Activated T-helper 1 cell treated with anti-CD3 and anti-CD28 coated beads, Interleukin-12 subunit alpha, Interleukin-12 subunit beta, Interleukin-2, Interleukin-4 antibody, amounts not matched to agents 30 ng/mL and 10 ng/mL and 1 ng/mL, durations not matched to agents 14 hours and 24 hours and 36 hours (primary cell): Measurements from ENCODE around the gene NADSYN1. TPM values are rescaled to one million over a fixed set of nuclear protein-coding genes. Genes with fewer than 3 reads are reported as not detected.

Source experiments
- DNase-seq: peaks from one replicate; pipeline ENCODE4 v3.0.0; 2021; ENCODE audit warnings: low spot score
- H3K27ac Mint-ChIP-seq: one replicate; pipeline ENCODE4 v1.8.0; 2021; ENCODE audit warnings: mild to moderate bottlenecking, mixed read lengths
- H3K27me3 Mint-ChIP-seq: one replicate; pipeline ENCODE4 v1.8.0; 2022; ENCODE audit warnings: mild to moderate bottlenecking, moderate library complexity, mixed read lengths; ENCODE audit not compliant: insufficient read depth
- H3K36me3 Mint-ChIP-seq: one replicate; pipeline ENCODE4 v1.8.0; 2021; ENCODE audit warnings: low read depth, mixed read lengths
- H3K4me1 Mint-ChIP-seq: one replicate; pipeline ENCODE4 v1.8.0; 2021; ENCODE audit warnings: low read depth, mixed read lengths
- H3K4me3 Mint-ChIP-seq: one replicate; pipeline ENCODE4 v1.8.0; 2021; ENCODE audit warnings: mild to moderate bottlenecking, moderate library complexity, mixed read lengths
- H3K9me3 Mint-ChIP-seq: one replicate; pipeline ENCODE4 v1.8.0; 2021; ENCODE audit warnings: mixed read lengths
- intact Hi-C: fragments of 100-400 bp; cut with micrococcal nuclease; formaldehyde crosslinking; loops from one replicate; pipeline ENCODE4 v1.15.1; 2024
- total RNA-seq: library from RNA; stranded (reverse); gene quantifications from 2 replicates; pipeline ENCODE4 v1.2.3, GENCODE V29; 2022

Gene NADSYN1
- total RNA-seq, 1 donor from 2014 or later: 96.3 TPM

- Mint-ChIP-seq H3K27me3 (no peaks in the 10 kb centered on the region), H3K9me3 (no peaks in the 10 kb centered on the region), H3K4me1 (no peaks in the 10 kb centered on the region), H3K27ac (no peak overlapping the region), H3K4me3 (no peak overlapping the region), H3K36me3 (no peaks in the 10 kb centered on the region)
- DNase-seq: no peak
- intact Hi-C loops: no loop called here
Measured at GRCh38 chr11:71425409-71425808, 27.6 kb upstream of the NADSYN1 start.

- H3K4me3 Mint-ChIP-seq: no peak overlapping the region
- DNase-seq: no peak
- intact Hi-C loops: no loop called here
Measured at GRCh38 chr11:71425860-71426259, 27.1 kb upstream of the NADSYN1 start.

GRCh38 chr11:71426413-71426812, 26.6 kb upstream of the NADSYN1 start:
- no peaks in the 10 kb centered on the region for H3K36me3 Mint-ChIP-seq
- H3K27me3 Mint-ChIP-seq: no peaks in the 10 kb centered on the region
- H3K9me3 Mint-ChIP-seq: no peaks in the 10 kb centered on the region
- no peak for DNase-seq
- intact Hi-C loops: no loop called here
- no peak overlapping the region for H3K4me3 Mint-ChIP-seq
- H3K27ac Mint-ChIP-seq: no peak overlapping the region
- no peaks in the 10 kb centered on the region for H3K4me1 Mint-ChIP-seq

More at GRCh38 chr11:71425860-71426259, 27.1 kb upstream of the NADSYN1 start:
- Mint-ChIP-seq H3K9me3 (no peaks in the 10 kb centered on the region), H3K36me3 (no peaks in the 10 kb centered on the region), H3K27me3 (no peaks in the 10 kb centered on the region), H3K27ac (no peak overlapping the region), H3K4me1 (no peaks in the 10 kb centered on the region)

- Mint-ChIP-seq H3K27ac (no peak overlapping the region), H3K36me3 (no peaks in the 10 kb centered on the region), H3K9me3 (no peaks in the 10 kb centered on the region), H3K4me3 (no peak overlapping the region), H3K27me3 (no peaks in the 10 kb centered on the region), H3K4me1 (no peaks in the 10 kb centered on the region)
- no peak for DNase-seq
- intact Hi-C loops: no loop called here
Measured at GRCh38 chr11:71428861-71429435, 24.1 kb upstream of the NADSYN1 start.

- Mint-ChIP-seq H3K4me3 (no peak overlapping the region), H3K27ac (no peak overlapping the region), H3K27me3 (no peaks in the 10 kb centered on the region), H3K36me3 (peaks cover 5% of the 10 kb centered on the region), H3K9me3 (no peaks in the 10 kb centered on the region), H3K4me1 (no peaks in the 10 kb centered on the region)
- DNase-seq: no peak
- intact Hi-C loops: no loop called here
Measured at GRCh38 chr11:71429701-71430100, 23.3 kb upstream of the NADSYN1 start.

- H3K4me1 Mint-ChIP-seq: no peaks in the 10 kb centered on the region
- no peak for DNase-seq
Measured at GRCh38 chr11:71430166-71430565, 22.8 kb upstream of the NADSYN1 start.

GRCh38 chr11:71431271-71431670, 21.7 kb upstream of the NADSYN1 start:
- H3K36me3 Mint-ChIP-seq: peaks cover 11% of the 10 kb centered on the region
- no peaks in the 10 kb centered on the region for H3K4me1 Mint-ChIP-seq
- H3K27ac Mint-ChIP-seq: no peak overlapping the region
- H3K27me3 Mint-ChIP-seq: no peaks in the 10 kb centered on the region
- H3K9me3 Mint-ChIP-seq: no peaks in the 10 kb centered on the region
- intact Hi-C loops: no loop called here
- DNase-seq: no peak
- H3K4me3 Mint-ChIP-seq: no peak overlapping the region

More at GRCh38 chr11:71430166-71430565, 22.8 kb upstream of the NADSYN1 start:
- Mint-ChIP-seq H3K9me3 (no peaks in the 10 kb centered on the region), H3K27ac (no peak overlapping the region), H3K4me3 (no peak overlapping the region), H3K36me3 (peaks cover 10% of the 10 kb centered on the region), H3K27me3 (no peaks in the 10 kb centered on the region)
- intact Hi-C loops: no loop called here

GRCh38 chr11:71432761-71433647, 20.0 kb upstream of the NADSYN1 start:
- intact Hi-C loops: no loop called here
- Mint-ChIP-seq H3K27ac (no peak overlapping the region), H3K27me3 (no peaks in the 10 kb centered on the region), H3K4me1 (no peaks in the 10 kb centered on the region), H3K9me3 (no peaks in the 10 kb centered on the region), H3K4me3 (no peak overlapping the region), H3K36me3 (peaks cover 15% of the 10 kb centered on the region)
- no peak for DNase-seq

- Mint-ChIP-seq H3K27me3 (no peaks in the 10 kb centered on the region), H3K27ac (peak overlapping the region; percentile 23), H3K36me3 (peaks cover 15% of the 10 kb centered on the region), H3K4me3 (no peak overlapping the region), H3K9me3 (no peaks in the 10 kb centered on the region), H3K4me1 (no peaks in the 10 kb centered on the region)
- DNase-seq: no peak
- intact Hi-C loops: no loop called here
Measured at GRCh38 chr11:71433648-71434450, 19.2 kb upstream of the NADSYN1 start.

- Mint-ChIP-seq H3K27me3 (no peaks in the 10 kb centered on the region), H3K27ac (no peak overlapping the region), H3K9me3 (no peaks in the 10 kb centered on the region), H3K36me3 (peaks cover 15% of the 10 kb centered on the region), H3K4me3 (no peak overlapping the region), H3K4me1 (peaks cover under 1% of the 10 kb centered on the region)
- DNase-seq: no peak
- intact Hi-C loops: no loop called here
Measured at GRCh38 chr11:71434576-71435130, 18.4 kb upstream of the NADSYN1 start.

GRCh38 chr11:71435278-71435951, 17.6 kb upstream of the NADSYN1 start:
- no peaks in the 10 kb centered on the region for H3K27me3 Mint-ChIP-seq
- DNase-seq: no peak
- no peak overlapping the region for H3K27ac Mint-ChIP-seq
- H3K4me1 Mint-ChIP-seq: peaks cover 7% of the 10 kb centered on the region
- no peaks in the 10 kb centered on the region for H3K9me3 Mint-ChIP-seq
- intact Hi-C loops: no loop called here
- peaks cover 23% of the 10 kb centered on the region for H3K36me3 Mint-ChIP-seq
- H3K4me3 Mint-ChIP-seq: no peak overlapping the region

GRCh38 chr11:71436861-71437260, 16.1 kb upstream of the NADSYN1 start:
- Mint-ChIP-seq H3K4me1 (peaks cover 7% of the 10 kb centered on the region), H3K27ac (no peak overlapping the region), H3K4me3 (no peak overlapping the region), H3K9me3 (no peaks in the 10 kb centered on the region), H3K27me3 (no peaks in the 10 kb centered on the region), H3K36me3 (peaks cover 28% of the 10 kb centered on the region)
- DNase-seq: no peak
- intact Hi-C loops: no loop called here
